ENCODE data around the gene ARHGEF37. TPM values are rescaled to one million over a fixed set of nuclear protein-coding genes. Genes with fewer than 3 reads are reported as not detected.

The ARHGEF37 gene
- total and polyA plus RNA-seq, 4 donors: 0.71 to 6.1 (median 2.7) TPM

DNA sequence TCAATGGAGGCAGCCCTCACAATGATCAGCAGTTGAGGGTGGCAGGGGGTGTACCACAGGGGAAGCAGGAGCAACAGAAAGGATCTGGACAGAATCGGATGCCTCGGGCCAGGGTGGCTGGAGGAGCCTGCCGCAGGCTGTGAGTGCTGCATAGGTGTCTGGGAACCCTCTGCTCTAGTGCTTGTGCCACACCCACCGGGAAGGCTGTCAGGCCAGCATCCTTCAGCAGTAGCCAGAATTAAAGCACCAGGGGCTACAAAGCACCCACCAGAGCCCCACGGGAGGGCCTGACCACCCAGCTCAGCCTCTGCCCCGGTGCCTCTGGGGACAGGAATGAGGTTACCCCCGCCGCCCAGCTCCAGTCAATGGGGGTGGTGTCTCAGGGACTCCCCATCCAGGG is 49.0 kb downstream of the ARHGEF37 start:
- peaks cover 0 to 2% (median 0%) of the 10 kb centered on the region in 4 donors for H3K36me3 ChIP-seq (ENCODE audit: control insufficient read depth in 4 of 4, insufficient read depth in 3 of 4, low read depth in 1 of 4, low read length in 3 of 4)

DNA sequence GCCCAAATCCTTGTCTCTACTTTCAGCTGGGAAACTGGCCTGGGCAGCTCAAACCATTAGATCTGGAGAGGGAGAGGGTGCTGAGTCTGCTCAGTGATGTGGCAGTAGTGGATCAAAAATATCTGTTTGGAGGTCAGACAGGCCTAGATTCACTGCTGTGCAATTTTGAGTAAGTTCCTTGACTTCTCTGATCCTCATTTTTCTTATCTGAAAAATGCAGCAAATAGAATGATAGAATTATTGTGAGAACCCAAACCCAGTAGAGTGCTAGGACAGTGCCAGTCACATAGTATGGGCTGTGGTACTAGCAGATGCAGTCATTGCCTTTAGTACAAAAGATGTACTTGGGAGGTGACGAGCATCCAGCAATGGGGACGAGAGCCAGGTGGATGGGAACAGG is 50.2 kb downstream of the ARHGEF37 start:
- Histone ChIP-seq H3K27me3 (ENCODE audit: control insufficient read depth in 4 of 4, insufficient read depth in 4 of 4, low read length in 3 of 4) (no peaks in the 10 kb centered on the region), H3K4me1 (ENCODE audit: control insufficient read depth in 4 of 4, insufficient read depth in 4 of 4, low read length in 3 of 4) (peaks cover 0 to 3% (median 2%) of the 10 kb centered on the region in 4 donors), H3K36me3 (ENCODE audit: control insufficient read depth in 4 of 4, insufficient read depth in 3 of 4, low read depth in 1 of 4, low read length in 3 of 4) (peaks cover 0 to 2% (median 0%) of the 10 kb centered on the region in 4 donors), H3K4me3 (ENCODE audit: low read depth in 1 of 3, low read length in 3 of 3) (no peak overlapping the region), H3K27ac (ENCODE audit: low read depth in 1 of 2, low read length in 2 of 2) (no peak overlapping the region), H3K9me3 (ENCODE audit: control insufficient read depth in 4 of 4, low read length in 3 of 4) (no peaks in the 10 kb centered on the region), H3K9ac (ENCODE audit: low read depth in 1 of 2, low read length in 2 of 2) (no peak overlapping the region)
- no peak for DNase-seq (ENCODE audit: low spot score)
- 97% methylated on average over 2 of the region's 2 CpGs for WGBS
- no peak for TF ChIP-seq FOXA1 (IDR thresholded peaks at IDR 0.05)
- TF ChIP-seq SP1 (IDR thresholded peaks at IDR 0.05): no peak
- TF ChIP-seq RXRA (IDR thresholded peaks at IDR 0.05): no peak
- TF ChIP-seq, protein P1, sequence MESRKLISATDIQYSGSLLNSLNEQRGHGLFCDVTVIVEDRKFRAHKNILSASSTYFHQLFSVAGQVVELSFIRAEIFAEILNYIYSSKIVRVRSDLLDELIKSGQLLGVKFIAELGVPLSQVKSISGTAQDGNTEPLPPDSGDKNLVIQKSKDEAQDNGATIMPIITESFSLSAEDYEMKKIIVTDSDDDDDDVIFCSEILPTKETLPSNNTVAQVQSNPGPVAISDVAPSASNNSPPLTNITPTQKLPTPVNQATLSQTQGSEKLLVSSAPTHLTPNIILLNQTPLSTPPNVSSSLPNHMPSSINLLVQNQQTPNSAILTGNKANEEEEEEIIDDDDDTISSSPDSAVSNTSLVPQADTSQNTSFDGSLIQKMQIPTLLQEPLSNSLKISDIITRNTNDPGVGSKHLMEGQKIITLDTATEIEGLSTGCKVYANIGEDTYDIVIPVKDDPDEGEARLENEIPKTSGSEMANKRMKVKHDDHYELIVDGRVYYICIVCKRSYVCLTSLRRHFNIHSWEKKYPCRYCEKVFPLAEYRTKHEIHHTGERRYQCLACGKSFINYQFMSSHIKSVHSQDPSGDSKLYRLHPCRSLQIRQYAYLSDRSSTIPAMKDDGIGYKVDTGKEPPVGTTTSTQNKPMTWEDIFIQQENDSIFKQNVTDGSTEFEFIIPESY (IDR thresholded peaks at IDR 0.05): no peak
- TF ChIP-seq, protein P2, sequence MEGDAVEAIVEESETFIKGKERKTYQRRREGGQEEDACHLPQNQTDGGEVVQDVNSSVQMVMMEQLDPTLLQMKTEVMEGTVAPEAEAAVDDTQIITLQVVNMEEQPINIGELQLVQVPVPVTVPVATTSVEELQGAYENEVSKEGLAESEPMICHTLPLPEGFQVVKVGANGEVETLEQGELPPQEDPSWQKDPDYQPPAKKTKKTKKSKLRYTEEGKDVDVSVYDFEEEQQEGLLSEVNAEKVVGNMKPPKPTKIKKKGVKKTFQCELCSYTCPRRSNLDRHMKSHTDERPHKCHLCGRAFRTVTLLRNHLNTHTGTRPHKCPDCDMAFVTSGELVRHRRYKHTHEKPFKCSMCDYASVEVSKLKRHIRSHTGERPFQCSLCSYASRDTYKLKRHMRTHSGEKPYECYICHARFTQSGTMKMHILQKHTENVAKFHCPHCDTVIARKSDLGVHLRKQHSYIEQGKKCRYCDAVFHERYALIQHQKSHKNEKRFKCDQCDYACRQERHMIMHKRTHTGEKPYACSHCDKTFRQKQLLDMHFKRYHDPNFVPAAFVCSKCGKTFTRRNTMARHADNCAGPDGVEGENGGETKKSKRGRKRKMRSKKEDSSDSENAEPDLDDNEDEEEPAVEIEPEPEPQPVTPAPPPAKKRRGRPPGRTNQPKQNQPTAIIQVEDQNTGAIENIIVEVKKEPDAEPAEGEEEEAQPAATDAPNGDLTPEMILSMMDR (IDR thresholded peaks at IDR 0.05; ENCODE audit: low read depth, low read length, missing input control): no peak
- TF ChIP-seq HNF4G (IDR thresholded peaks at IDR 0.05): no peak
- no peak for TF ChIP-seq NR2F2 (IDR thresholded peaks at IDR 0.05)
- no peak for TF ChIP-seq HNF4A (conservative IDR thresholded peaks at IDR 0.05)
- TF ChIP-seq, protein P3, sequence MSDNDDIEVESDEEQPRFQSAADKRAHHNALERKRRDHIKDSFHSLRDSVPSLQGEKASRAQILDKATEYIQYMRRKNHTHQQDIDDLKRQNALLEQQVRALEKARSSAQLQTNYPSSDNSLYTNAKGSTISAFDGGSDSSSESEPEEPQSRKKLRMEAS (IDR thresholded peaks at IDR 0.05): no peak
- TF ChIP-seq, protein P4, sequence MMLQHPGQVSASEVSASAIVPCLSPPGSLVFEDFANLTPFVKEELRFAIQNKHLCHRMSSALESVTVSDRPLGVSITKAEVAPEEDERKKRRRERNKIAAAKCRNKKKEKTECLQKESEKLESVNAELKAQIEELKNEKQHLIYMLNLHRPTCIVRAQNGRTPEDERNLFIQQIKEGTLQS (IDR thresholded peaks at IDR 0.05): no peak
- no peak for TF ChIP-seq EGR1 (IDR thresholded peaks at IDR 0.05; ENCODE audit: low read depth in 2 of 2)
- TF ChIP-seq RAD21 (IDR thresholded peaks at IDR 0.05): no peak
- no peak for TF ChIP-seq FOXA2 (IDR thresholded peaks at IDR 0.05)

More for the DNA sequence above, 49.0 kb downstream of the ARHGEF37 start:
- WGBS: 91% methylated on average over 8 of the region's 8 CpGs
- no peaks in the 10 kb centered on the region for H3K27me3 ChIP-seq (ENCODE audit: control insufficient read depth in 4 of 4, insufficient read depth in 4 of 4, low read length in 3 of 4)
- H3K9me3 ChIP-seq (ENCODE audit: control insufficient read depth in 4 of 4, low read length in 3 of 4): no peaks in the 10 kb centered on the region
- DNase-seq (ENCODE audit: low spot score): no peak
- peaks cover 0 to 3% (median 2%) of the 10 kb centered on the region in 4 donors for H3K4me1 ChIP-seq (ENCODE audit: control insufficient read depth in 4 of 4, insufficient read depth in 4 of 4, low read length in 3 of 4)
- H3K4me3 ChIP-seq (ENCODE audit: low read depth in 1 of 3, low read length in 3 of 3): no peak overlapping the region
- no peak overlapping the region for H3K27ac ChIP-seq (ENCODE audit: low read depth in 1 of 2, low read length in 2 of 2)
- H3K9ac ChIP-seq (ENCODE audit: low read depth in 1 of 2, low read length in 2 of 2): no peak overlapping the region
- TF ChIP-seq, protein P4 (IDR thresholded peaks at IDR 0.05): no peak
- TF ChIP-seq JUND (IDR thresholded peaks at IDR 0.05) (no peak), TAF1 (conservative IDR thresholded peaks at IDR 0.05) (no peak), RAD21 (IDR thresholded peaks at IDR 0.05) (no peak), YY1 (IDR thresholded peaks at IDR 0.05) (no peak), SP1 (IDR thresholded peaks at IDR 0.05) (no peak), HNF4G (IDR thresholded peaks at IDR 0.05) (no peak), EGR1 (IDR thresholded peaks at IDR 0.05; ENCODE audit: low read depth in 2 of 2) (no peak), FOXA2 (IDR thresholded peaks at IDR 0.05) (no peak), HNF4A (conservative IDR thresholded peaks at IDR 0.05) (no peak), FOXA1 (IDR thresholded peaks at IDR 0.05) (no peak), NR2F2 (IDR thresholded peaks at IDR 0.05) (no peak), GABPA (IDR thresholded peaks at IDR 0.05 in 1 of 2, conservative IDR thresholded peaks at IDR 0.05 in 1 of 2) (no peak)
- TF ChIP-seq, protein P2 (IDR thresholded peaks at IDR 0.05; ENCODE audit: low read depth, low read length, missing input control): no peak
- TF ChIP-seq, protein P3 (IDR thresholded peaks at IDR 0.05): no peak
- TF ChIP-seq, protein P5, sequence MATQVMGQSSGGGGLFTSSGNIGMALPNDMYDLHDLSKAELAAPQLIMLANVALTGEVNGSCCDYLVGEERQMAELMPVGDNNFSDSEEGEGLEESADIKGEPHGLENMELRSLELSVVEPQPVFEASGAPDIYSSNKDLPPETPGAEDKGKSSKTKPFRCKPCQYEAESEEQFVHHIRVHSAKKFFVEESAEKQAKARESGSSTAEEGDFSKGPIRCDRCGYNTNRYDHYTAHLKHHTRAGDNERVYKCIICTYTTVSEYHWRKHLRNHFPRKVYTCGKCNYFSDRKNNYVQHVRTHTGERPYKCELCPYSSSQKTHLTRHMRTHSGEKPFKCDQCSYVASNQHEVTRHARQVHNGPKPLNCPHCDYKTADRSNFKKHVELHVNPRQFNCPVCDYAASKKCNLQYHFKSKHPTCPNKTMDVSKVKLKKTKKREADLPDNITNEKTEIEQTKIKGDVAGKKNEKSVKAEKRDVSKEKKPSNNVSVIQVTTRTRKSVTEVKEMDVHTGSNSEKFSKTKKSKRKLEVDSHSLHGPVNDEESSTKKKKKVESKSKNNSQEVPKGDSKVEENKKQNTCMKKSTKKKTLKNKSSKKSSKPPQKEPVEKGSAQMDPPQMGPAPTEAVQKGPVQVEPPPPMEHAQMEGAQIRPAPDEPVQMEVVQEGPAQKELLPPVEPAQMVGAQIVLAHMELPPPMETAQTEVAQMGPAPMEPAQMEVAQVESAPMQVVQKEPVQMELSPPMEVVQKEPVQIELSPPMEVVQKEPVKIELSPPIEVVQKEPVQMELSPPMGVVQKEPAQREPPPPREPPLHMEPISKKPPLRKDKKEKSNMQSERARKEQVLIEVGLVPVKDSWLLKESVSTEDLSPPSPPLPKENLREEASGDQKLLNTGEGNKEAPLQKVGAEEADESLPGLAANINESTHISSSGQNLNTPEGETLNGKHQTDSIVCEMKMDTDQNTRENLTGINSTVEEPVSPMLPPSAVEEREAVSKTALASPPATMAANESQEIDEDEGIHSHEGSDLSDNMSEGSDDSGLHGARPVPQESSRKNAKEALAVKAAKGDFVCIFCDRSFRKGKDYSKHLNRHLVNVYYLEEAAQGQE (IDR thresholded peaks at IDR 0.05): no peak

Data from liver (tissue), 9 donors.